ENCODE measurements around the gene UPB1.

GRCh38 chr22:24515027-24515338, 19.9 kb downstream of the UPB1 start:
- TF ChIP-seq CTCF (conservative IDR thresholded peaks at IDR 0.05; ENCODE audit: low read depth, low read length): no peak
- TF ChIP-seq EZH2 (IDR thresholded peaks at IDR 0.05; ENCODE audit: borderline replicate concordance, low read depth, low read length, poor library complexity, severe bottlenecking): no peak

Measured in A673 (cell line).